ENCODE data around the gene EFCAB8.

DNA sequence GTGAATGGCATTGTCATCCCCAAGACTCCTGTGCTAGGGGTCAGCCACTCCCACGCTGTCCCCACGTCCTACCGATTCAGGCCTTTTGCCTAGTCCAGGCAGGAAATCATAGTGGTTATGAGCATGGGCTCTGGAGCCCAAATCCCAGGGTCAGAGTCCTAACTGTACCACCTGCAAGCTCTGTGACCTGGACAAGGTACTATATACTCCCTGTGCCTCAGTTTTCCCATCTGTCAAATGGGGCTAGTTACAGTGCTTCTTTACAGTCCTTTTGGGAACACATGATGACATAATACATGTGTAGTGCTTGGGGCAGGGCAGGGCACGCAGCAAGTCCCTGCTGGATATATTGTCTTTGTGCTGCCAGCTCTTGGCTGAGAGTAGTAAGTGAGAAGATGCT lies 27.2 kb downstream of the EFCAB8 start:
- TF ChIP-seq POLR2A (IDR thresholded peaks at IDR 0.05) (no peak), CTCF (IDR thresholded peaks at IDR 0.05) (no peak)

Measured in uterus (tissue), 2 donors.